Inflammatory macrophage (primary cell): ENCODE data around the gene FEM1B.

Experiments
- DNase-seq, 2 donors: peaks; one replicate each; pipeline ENCODE4 v3.0.0-alpha.2; 2020 to 2022

The FEM1B gene

GRCh38 chr15:68309024-68309423, 31.5 kb downstream of the FEM1B start:
- no peak for DNase-seq

GRCh38 chr15:68310178-68310803, 32.7 kb downstream of the FEM1B start:
- no peak for DNase-seq

- peak in 1 of 2 donors; percentile 33 for DNase-seq
Observed at GRCh38 chr15:68310804-68311463, 33.4 kb downstream of the FEM1B start.

- DNase-seq = no peak
Observed at GRCh38 chr15:68311464-68311835, 33.9 kb downstream of the FEM1B start.

GRCh38 chr15:68311859-68312557, 34.5 kb downstream of the FEM1B start:
- DNase-seq = no peak

- peak; percentile 92 to 99 for DNase-seq
Observed at GRCh38 chr15:68312701-68313204, 35.2 kb downstream of the FEM1B start.

GRCh38 chr15:68313501-68314410, 36.2 kb downstream of the FEM1B start:
- DNase-seq = no peak

GRCh38 chr15:68314563-68314962, 37.0 kb downstream of the FEM1B start:
- DNase-seq = no peak

- no peak for DNase-seq
Observed at GRCh38 chr15:68315035-68315434, 37.5 kb downstream of the FEM1B start.

GRCh38 chr15:68315495-68316031, 38.0 kb downstream of the FEM1B start:
- DNase-seq = no peak

GRCh38 chr15:68316061-68316804, 38.7 kb downstream of the FEM1B start:
- DNase-seq = no peak

- DNase-seq = no peak
Observed at GRCh38 chr15:68317281-68318007, 39.9 kb downstream of the FEM1B start.

- no peak for DNase-seq
Observed at GRCh38 chr15:68318008-68318835, 40.7 kb downstream of the FEM1B start.

GRCh38 chr15:68318931-68319909, 41.7 kb downstream of the FEM1B start:
- DNase-seq = no peak

GRCh38 chr15:68319997-68320396, 42.5 kb downstream of the FEM1B start:
- DNase-seq = no peak

- no peak for DNase-seq
Observed at GRCh38 chr15:68321229-68321628, 43.7 kb downstream of the FEM1B start.

GRCh38 chr15:68322796-68323195, 45.3 kb downstream of the FEM1B start:
- no peak for DNase-seq

GRCh38 chr15:68325726-68326125, 48.2 kb downstream of the FEM1B start:
- no peak for DNase-seq
